IPS-NIHi11 (cell line): Measurements from ENCODE around the gene PTPRM.
A peak's percentile ranks its signal among the peaks of the same experiment; 100 is the strongest.
"Not testable (repeated sequence)": the region's sequence is repeated elsewhere in the genome, so short reads cannot be mapped to it uniquely, and the experiment has no call there.

ENCODE experiments used
- DNase-seq: peaks from one replicate; pipeline ENCODE4 v3.0.0; 2012; ENCODE audit warnings: mixed read lengths, low spot score

Gene PTPRM

GRCh38 chr18:8050616-8051329 is 483.7 kb downstream of the PTPRM start:
- DNase-seq, result no peak

DNA sequence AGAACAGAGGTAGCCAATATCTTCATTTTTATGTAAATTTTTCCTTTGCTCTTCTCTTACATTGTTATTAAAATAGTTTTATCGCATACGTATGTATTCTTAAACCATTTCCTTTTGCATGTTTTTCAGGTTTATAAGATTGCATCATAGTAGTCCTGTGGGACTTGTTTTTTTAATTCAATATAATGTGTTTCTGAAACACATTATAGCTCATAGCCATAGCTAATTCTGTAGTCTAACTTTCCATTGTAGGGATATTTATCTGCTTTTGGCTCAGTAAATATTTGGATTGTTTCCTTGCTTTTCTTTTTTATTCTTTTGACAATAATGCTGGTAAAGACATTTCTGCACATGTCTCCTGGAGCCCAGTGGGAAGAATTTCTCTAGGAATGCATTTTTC is 484.3 kb downstream of the PTPRM start:
- no peak for DNase-seq

DNA sequence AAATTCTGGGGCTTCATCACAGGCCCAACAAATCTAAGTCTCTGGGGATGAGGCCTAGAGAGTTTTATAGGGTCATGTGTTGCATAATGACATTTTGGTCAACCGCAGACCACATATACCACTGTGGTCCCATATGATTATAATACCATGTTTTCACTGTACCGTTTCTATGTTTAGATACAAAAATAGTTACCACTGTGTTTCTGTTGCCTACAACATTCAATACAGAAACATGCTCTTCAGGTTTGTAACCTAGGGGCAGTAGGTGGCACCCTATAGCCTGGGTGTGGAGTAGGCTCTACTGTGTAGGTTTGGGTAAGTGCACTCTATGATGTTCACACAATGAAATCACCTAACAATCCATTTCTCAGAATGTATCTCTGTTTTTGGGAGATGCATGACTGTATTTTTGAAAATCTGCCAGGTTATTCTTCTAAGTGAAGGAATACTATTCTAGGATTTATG is 485.2 kb downstream of the PTPRM start:
- DNase-seq, result no peak

DNA sequence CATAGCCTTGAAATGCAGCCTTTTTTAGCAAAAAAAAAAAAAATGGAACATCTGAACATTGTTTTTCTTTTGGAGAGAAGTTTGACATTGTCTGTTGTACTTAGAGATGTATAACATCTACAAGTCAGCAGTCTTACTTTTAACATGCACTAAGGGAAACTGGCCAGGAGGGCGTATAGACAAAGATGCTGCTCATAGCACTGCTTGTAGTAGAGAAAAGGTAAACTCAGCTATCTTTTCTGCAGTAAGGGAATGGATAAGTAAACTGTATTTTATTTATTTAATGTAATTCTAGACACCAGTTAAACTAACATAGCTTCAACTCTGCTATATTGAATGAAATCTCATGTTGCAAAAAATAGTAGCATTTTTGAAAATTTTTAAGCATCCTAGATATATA is 489.6 kb downstream of the PTPRM start:
- DNase-seq, result no peak

DNA sequence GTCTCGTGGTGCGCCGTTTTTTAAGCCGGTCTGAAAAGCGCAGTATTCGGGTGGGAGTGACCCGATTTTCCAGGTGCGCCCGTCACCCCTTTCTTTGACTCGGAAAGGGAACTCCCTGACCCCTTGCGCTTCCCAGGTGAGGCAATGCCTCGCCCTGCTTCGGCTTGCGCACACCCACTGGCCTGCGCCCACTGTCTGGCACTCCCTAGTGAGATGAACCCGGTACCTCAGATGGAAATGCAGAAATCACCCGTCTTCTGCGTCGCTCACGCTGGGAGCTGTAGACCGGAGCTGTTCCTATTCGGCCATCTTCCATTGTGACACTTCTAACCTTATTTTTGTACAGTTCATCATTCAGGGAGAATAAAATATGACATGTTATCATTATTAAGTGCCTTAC is 496.0 kb downstream of the PTPRM start:
- not testable (repeated sequence) for DNase-seq

DNA sequence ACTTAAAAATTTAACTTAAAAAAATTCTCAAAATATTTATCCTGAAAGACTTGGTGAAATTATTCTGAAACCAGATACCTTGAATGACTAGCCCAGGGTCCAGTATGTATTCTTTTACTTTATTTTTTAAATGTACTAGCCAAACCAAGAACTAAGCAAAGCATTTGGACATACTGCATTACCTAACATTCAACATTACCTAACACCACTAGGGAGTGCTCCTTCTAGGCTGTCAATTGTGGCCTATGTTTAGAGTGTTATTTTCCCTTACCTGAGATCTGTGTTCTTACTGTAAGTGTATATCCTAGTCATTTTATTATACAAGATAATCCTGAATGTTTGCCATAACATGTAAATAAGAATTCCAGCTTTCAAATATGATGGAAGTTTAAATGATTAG is 496.6 kb downstream of the PTPRM start:
- peak; percentile 15 for DNase-seq

GRCh38 chr18:8065284-8065683 is 498.2 kb downstream of the PTPRM start:
- no peak for DNase-seq

GRCh38 chr18:8065773-8066172 is 498.7 kb downstream of the PTPRM start:
- no peak for DNase-seq

GRCh38 chr18:8069708-8070107 is 502.6 kb downstream of the PTPRM start:
- no peak for DNase-seq

DNA sequence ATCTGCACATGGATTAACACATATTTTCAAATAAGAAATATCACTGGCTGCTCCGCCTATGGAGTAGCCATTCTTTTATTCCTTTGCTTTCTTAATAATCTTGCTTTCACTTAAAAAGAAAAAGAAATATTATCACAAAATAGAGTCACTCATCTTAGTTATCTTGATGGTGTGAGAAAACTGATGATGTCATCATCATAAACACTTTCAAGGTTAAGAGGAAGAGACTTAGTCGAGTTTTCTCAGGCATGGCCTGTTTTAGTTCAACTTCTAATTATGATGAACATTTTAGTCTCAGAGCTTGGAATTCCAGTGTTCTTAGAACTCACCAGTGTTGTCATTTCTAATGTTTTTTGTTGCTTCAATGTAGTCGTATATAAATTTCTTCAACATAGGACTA is 506.1 kb downstream of the PTPRM start:
- no peak for DNase-seq

DNA sequence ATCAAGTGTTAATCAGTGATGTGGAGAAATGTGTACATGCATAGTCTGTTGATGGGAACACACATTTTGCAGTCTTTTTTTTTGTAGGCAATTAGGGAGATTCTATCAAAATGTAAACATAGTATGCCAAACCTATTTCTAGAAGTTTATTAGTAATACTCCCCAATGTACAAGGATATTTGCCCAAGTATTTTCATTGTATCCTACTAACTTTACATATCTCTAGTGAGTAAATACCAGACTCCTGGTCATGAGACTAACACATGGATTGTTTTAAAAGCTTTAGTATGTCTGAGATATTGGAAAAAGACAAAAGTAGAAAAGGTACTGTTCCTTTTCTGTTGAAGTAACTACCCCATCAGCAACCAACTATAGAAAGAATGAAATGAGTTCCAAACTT is 513.0 kb downstream of the PTPRM start:
- no peak for DNase-seq

DNA sequence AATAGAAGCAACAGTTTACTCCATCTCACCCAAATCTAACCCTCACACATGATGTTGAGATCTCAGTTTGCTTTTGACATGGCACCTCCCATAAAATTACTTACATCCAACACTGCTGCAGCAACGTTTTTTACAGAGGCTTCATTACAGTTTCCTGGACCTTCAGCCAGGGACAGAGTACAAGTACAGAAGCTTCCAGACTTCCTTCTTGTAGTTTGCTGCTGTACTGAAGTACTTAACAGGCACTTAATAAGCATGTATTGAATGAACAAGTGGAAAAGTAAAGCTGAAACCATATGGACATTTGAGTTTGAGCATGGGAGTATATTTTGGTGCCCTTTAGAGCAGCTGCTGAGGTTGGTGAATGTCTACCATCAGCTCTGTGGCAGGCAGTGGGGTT is 514.2 kb downstream of the PTPRM start:
- DNase-seq, result no peak

DNA sequence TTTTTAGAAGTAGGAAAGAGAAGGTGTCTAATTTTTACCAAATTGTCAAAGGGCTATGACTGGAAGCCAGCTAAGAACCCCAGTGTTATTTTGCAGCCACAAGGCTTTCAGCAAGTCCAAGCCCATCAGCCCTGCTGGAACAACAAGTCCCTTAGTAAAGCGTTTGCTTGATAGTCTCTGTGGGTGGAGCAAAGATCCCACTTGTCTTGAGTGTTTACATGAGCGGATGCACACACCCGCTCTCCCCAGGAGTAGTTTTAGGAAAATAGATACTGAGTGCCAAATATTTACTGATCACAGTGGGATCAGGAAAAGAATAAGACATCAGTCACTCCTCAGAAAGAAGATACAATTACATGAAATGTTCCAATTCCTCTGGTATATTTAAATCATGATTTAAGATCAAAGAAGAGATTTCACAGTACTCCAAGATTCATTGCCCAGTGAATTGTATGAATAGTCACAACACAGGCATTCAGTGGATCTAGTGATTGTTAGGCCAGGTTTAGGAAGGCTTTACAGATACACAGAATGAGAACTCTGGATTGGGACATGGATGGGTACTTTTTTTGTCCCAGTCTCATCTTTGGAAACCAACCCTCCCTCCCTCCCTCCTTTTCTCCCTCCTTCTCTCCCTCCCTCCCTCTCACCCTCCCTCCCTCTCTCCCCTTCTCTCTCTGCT is 514.9 kb downstream of the PTPRM start:
- no peak for DNase-seq

- peak; percentile 81 for DNase-seq
Measured at GRCh38 chr18:8084160-8084559, 517.0 kb downstream of the PTPRM start.

GRCh38 chr18:8088626-8089025 is 521.5 kb downstream of the PTPRM start:
- no peak for DNase-seq

GRCh38 chr18:8091035-8091434 is 523.9 kb downstream of the PTPRM start:
- DNase-seq, result no peak

DNA sequence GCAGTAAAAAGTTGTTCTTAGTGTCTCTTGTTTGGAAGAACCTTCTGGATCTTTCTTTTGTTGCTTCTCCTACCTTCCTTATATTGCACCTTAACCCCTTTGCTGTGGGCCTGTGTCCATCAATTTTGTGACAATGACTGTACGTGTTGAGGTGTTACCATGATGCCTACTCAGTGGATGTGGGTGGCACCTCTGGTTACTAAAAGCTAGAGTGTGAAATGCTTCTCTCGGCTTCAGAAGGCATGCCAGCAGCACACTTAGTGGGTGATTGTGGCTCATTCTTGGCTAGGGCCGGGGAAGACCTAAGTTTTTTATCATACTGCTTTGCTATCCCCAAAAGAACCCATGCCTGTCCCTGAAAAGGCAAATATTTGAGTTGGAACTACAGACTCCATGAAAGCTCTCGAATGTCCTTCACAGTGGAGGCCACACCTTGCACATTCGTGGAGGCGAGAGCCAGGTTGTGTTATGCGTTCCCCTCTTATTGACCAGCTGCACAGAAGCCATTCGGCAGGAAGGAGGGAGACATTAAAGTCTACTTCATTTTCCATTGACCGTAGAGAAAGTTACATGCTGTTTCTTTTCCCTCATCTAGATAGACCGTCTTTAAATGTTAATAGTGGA is 528.9 kb downstream of the PTPRM start:
- no peak for DNase-seq

DNA sequence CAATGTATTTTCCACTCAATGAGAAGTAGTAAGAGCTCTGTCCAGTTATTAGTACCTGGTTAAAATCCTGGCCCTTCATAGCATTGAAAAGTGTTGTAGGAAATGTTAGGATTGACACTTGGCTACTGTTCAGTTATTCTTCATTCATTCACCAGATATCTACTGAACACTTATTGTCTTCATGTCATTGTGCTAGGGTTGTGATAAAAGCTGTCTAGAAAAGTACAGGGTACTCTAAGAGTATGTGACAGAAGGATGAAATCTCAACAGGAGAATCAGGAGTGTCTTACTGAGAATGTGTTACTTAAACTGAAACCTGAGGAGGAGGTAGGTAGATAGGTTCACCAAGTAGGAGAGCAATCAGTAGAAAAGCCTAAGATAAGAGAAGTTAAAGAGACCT is 530.3 kb downstream of the PTPRM start:
- no peak for DNase-seq

GRCh38 chr18:8097927-8098326 is 530.8 kb downstream of the PTPRM start:
- DNase-seq, result no peak

DNA sequence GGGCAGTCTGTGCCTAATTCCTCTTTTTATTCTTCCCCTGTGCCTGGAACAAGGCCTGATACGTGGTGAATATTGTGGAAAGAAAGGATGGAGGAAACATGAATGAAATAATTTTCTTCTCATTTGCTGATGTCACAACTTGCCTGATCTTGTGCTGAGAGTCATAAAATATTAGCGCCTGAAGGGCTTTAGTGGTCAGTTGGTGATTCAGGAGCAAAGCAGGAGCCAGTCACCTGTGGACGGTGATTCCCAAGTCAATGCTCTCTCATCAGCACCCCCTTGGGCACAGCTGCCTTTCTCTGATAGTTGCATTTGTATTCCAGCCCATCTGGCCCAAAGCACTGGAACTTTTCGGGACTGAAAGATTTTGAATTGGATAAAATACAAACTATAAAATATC is 539.5 kb downstream of the PTPRM start:
- no peak for DNase-seq

DNA sequence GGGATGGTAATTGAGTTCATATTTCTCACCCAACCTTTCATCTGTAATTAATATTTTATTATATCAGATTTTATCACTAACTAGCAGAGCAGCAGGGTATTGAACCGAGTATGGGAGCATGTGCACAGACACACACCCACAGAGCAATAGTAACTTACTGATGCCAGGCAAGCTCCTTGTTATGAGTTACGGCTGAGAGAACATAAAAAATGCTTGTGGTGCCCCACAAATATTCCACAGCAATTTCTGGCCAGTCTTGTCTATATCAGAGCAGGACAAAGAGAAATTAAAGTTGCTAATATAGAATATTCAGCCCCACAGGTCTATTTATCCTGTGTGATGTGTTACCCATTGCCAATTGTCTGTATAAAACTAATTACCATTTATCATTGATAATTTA is 540.3 kb downstream of the PTPRM start:
- no peak for DNase-seq

- no peak for DNase-seq
Measured at GRCh38 chr18:8114480-8114879, 547.4 kb downstream of the PTPRM start.

DNA sequence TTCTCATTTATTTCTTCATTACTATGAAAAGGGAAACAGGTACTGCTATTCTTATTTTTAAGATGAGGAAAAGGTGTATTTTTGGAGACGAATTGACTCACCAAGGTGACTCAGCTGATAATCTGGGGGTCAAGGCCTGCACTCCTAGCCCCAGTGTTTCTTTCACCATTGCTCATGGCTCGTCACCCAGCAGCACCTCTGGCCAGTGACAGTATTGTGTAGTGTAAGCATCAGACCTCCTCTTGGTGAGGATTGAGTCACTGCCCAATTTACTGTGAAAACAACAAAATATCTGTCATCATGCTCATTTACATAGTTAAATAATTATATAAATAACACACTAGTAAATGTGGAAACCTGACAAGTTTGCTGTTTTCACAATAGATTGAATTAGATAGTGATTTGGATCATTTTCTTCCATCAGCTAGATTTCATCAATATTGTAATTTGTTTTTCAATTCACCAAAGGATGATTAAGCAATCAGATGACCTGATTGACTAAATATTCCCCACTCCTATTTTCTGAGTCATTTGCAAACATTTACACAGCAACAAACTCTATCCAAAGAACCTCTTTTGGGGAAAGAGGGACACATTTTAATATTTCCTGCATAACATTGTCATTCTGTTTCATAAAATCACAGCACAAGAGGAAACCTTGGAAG is 549.4 kb downstream of the PTPRM start:
- no peak for DNase-seq
